Head of caudate nucleus (tissue), 42 donors: ENCODE results near the gene DCHS2.
A peak's percentile ranks its signal among the peaks of the same experiment; 100 is the strongest.

Experiments
- DNase-seq, 42 donors: peaks; one replicate each; pipeline versions ENCODE4 v3.0.0 to v3.0.0-alpha.2; 2020 to 2021; ENCODE audit warnings: mixed read lengths in 7 of 42
- intact Hi-C: fragments of 100-400 bp; cut with DNase I; formaldehyde crosslinking; loops from one replicate; pipeline ENCODE4 v1.15.0; 2022

The DCHS2 gene

DNA sequence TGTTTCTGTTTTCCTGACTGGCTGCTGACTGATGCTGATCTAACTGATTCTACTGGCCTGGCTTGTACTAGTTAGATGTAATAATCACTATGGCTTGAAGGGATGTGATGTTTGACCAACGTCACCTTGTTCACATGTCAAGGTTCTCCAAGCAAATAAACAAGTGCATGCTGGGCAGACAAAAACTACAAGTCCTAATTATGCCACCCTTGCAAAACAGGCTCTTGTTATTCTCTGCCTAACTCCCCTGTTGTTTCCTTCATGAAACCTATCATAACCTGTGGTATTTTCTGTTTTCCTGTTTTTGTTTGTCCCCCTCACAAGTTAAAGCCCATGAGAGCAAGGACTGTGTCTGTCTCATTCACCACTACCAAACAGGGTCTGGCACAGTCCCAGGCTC is 146.2 kb downstream of the DCHS2 start:
- DNase-seq, result no peak
- intact Hi-C loops, result no loop called here

DNA sequence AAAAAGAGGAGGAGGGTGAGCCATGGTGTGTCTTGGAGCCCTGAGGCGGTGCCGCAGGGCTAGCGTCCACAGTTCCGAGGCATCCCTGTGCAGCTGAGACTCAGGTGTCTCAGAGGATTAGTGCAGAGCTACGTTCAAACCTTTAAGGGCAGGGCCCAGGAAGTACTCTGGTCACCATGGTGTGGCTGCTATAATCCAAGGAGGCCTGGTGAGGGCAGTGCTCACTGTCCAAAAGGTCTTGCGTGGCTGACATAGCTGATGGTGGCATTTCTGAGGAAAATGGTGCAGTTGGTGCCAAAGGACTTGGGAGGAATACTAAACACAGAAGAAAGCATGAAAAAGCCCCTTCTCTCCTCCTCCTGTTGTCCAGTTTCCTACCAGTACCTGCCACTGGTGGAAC is 146.9 kb downstream of the DCHS2 start:
- no peak for DNase-seq
- intact Hi-C loops, result no loop called here

- intact Hi-C loops, result no loop called here
- DNase-seq, result no peak
These were observed 147.9 kb downstream of the DCHS2 start for GRCh38 chr4:154343651-154344050.

GRCh38 chr4:154341448-154341847 is 150.2 kb downstream of the DCHS2 start:
- DNase-seq, result no peak

DNA sequence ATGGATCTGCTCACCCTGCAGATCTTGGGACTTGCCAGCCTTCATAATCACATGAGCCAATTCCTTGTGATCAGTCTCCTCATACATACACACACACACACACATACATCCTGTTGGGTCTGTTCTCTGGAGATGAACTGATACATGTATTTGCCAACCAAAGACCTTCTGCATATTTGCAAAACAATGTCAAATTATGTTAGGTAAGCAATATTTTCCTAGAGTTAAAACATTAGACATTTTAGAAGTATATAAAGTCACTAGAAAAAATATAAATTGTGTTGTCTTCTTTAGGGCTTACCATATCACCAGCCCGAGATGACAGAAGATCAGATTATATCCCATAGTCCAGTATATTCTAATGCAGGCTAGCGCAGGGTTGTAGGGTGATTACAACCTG is 156.0 kb downstream of the DCHS2 start:
- intact Hi-C loops, result loop anchor here (10.0 kb wide), 1 partner anchor 179 kb away; no protein-coding TSS in a partner anchor

More at GRCh38 chr4:154341448-154341847, 150.2 kb downstream of the DCHS2 start:
- intact Hi-C loops, result no loop called here

DNA sequence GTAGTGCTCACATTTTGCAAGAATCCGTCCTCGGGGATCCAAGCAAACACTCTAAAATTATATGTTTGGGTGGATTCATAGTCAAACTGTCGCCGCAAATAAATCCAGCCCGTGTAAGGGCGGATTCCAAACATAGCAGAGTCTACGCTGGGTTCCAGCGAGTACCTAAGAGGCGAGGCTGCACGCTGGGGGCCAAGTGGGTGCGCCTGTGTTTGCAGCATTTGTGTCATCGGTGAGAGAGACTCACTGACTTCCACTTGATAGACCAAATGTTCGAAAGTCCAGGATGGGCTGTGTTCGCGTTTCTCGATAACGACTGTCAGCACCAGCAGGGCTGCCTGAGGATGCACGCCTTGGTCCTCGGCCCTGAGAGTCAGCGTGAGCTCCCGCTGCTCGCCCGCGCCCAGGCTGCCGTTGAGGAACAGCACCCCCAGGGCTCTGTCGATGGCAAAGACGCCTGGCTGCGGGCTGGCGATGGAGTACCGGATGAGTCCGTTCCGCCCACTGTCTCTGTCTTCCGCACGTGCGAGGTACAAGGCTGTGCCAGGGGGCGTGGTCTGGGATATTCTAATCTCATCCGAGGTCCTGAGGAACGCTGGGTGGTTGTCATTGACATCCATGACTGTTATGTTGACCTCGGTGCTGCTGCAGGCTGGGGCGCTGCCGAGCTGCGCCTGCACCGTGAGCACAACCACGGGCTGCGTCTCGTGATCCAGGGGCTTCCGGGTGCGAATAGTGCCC is 158.7 kb downstream of the DCHS2 start:
- peak; percentile 33 to 79 (median 61) for DNase-seq
- intact Hi-C loops, result loop anchor here (10.0 kb wide), 1 partner anchor 182 kb away; no protein-coding TSS in a partner anchor

More for the DNA sequence above, 156.0 kb downstream of the DCHS2 start:
- no peak for DNase-seq

DNA sequence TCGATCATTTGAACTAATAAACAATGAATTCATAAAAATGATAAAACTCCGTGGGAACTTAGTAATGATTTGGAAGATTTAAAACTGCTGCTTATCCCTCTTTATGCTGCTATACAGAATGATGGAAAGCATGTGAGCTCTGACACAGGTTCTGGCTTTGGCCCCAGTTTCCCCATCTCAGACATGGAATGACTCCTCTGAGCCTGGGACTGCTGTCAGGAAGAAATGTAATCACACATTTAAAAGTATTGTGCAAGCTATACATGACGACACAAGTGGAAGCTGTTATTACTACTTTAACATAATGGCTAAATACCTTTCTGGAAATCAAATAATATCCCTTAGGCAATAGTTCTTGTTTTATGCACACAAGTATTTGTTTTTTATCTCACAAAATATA is 161.7 kb downstream of the DCHS2 start:
- intact Hi-C loops, result loop anchor here (10.0 kb wide), 1 partner anchor 185 kb away; no protein-coding TSS in a partner anchor
- no peak for DNase-seq

DNA sequence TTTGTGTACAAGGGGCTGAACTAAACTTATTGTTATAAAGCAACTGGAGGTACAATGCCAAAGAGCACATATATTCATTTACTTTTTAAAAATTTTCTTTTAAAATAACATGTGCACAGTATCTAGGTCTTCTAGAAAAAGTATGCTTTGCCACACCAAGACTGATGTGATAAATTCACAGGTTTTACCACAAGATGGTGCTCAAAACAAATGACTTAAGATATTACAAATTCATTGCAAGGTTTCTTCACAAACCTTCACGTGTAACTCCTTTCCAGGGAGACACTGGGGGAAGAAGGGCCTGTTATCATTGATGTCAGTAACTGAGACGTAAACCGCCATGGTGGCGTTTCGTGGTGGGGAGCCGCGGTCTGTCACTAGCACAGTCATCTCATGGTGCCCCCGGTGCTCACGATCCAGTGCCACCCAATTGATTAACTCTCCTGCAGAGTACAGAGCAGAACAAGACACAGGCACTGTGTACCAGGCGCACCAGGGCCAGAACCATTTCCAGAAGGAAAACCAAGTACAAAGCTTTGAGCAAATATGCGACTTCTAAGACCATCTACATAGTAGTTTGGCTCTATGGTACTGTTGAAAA is 162.2 kb downstream of the DCHS2 start:
- peak in 13 of 42 donors; percentile 5 to 45 (median 16) for DNase-seq
- intact Hi-C loops, result no loop called here

- intact Hi-C loops, result no loop called here
- no peak for DNase-seq
These were observed 163.6 kb downstream of the DCHS2 start for GRCh38 chr4:154328030-154328429.

GRCh38 chr4:154320521-154320920 is 171.1 kb downstream of the DCHS2 start:
- intact Hi-C loops, result no loop called here
- peak in 1 of 42 donors; percentile 16 for DNase-seq

DNA sequence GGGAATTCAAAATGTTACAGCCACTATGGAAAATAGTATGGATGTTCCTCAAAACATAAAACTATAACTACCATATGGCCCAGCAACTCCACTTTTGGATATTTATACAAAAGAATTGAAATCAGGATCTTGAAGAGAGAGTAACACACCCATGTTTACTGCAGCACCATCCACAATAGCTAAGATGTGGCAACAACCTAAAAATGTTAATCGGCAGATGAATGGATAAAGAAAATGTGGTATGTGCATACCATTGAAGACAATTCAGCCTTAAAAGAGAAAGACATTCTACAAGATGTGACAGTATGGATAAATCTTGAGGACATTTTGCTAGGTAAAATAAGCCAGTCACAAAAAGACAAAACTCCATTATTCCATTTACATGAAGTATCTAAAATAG is 171.9 kb downstream of the DCHS2 start:
- intact Hi-C loops, result no loop called here
- no peak for DNase-seq

DNA sequence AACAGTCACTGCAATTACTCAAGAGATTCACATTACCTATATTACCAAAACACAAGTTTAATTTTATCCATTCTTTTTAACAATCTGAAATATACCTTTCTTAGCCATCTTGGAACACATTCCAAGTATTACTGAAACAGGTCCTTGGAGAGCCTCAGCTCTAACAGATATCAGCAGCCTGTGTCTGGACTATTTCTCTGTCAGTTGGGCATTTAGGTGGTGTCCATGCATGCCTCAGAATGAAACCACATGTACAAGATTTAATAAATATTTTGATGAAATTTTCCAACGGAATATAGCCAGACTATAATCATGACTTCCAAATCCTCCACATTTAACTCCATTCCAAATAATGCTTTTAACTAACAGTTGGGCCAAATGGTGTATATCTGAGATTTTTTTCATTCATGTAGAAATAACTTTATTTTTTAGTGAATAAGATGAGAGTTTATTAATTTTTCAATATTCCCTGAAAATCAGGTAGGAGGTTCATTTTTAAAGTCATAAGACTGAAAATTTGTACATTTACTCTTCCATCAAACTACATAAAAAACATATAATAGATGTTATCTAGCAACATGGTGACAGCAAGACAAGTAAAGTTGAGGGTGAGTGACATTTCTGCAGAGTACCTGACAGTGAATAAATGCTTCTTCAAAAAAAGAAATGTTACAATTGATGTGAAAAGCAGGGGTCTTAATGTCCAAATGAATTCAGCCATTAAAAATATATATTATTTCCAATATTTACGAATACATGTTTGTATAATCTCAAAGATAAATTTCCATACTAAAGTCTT is 174.2 kb downstream of the DCHS2 start:
- no peak for DNase-seq
- intact Hi-C loops, result no loop called here

DNA sequence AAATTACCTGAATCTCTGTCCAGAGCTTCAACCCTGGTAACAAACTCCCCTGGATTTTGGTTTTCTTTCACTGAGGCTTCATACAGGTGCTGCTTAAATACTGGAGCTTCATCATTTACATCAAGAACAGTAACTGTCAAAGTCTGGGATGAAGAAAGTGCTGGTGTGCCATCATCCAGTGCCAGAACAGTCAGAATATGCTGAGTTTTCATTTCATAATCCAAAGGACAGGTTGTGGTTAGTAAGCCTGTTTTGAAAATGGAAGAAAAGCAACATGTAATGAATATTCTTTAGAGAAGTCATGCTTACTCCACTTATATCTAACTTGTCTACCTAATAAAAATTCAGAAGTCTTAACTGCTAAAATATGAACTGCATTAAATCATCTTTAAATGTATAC is 175.9 kb downstream of the DCHS2 start:
- DNase-seq, result no peak
- intact Hi-C loops, result no loop called here

- peak in 10 of 42 donors; percentile 9 to 56 (median 31) for DNase-seq
- intact Hi-C loops, result no loop called here
These were observed 177.4 kb downstream of the DCHS2 start for GRCh38 chr4:154314248-154314647.

DNA sequence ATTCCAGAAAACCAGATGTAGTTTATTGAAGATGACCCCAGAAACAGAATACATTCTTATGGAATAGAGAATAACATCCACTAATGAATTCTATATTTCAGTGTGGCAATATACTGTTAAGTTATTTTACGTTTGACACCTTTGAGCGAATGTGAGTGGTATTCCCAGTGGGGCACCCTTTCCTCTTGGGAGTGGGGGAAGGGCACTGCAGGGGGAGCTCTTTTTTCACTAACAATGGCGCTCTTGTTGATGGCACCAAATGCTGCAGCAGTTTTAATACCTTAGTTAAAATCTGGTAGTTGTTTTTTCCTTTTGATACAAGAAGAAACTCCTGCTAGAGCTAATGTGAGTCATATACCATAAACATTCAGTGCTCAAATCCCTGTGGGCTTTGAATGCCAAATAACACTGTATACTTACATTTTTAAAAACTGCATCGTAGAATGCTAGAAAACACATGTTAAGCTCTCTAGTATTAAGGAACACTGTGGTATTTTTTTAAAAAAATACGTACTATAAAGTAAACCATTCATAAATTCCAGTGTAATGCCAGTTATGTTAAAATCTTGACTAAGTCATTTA is 178.5 kb downstream of the DCHS2 start:
- intact Hi-C loops, result no loop called here
- no peak for DNase-seq

GRCh38 chr4:154312246-154312645 is 179.4 kb downstream of the DCHS2 start:
- intact Hi-C loops, result no loop called here
- DNase-seq, result no peak

- intact Hi-C loops, result no loop called here
- DNase-seq, result no peak
These were observed 181.0 kb downstream of the DCHS2 start for GRCh38 chr4:154310578-154310977.

GRCh38 chr4:154308207-154308606 is 183.4 kb downstream of the DCHS2 start:
- no peak for DNase-seq
- intact Hi-C loops, result no loop called here

DNA sequence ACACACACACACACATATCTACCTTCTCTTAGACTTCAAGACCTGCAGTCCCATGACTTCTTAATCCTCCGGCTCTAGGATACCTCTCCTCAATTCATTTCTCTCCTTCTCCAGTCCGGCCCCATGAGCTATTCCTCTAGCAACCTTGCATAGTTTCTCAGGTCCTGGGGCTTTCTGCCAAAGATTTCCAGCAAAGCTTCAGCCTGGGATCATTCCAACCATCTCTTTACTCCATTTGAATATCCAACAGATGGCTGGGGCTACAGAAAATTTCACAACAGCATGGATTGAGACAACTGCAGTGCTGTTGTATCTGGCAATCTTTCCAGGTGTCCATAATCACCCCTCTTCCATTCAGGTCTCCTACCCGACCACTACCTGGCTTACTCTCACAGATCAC is 184.1 kb downstream of the DCHS2 start:
- no peak for DNase-seq
- intact Hi-C loops, result no loop called here

DNA sequence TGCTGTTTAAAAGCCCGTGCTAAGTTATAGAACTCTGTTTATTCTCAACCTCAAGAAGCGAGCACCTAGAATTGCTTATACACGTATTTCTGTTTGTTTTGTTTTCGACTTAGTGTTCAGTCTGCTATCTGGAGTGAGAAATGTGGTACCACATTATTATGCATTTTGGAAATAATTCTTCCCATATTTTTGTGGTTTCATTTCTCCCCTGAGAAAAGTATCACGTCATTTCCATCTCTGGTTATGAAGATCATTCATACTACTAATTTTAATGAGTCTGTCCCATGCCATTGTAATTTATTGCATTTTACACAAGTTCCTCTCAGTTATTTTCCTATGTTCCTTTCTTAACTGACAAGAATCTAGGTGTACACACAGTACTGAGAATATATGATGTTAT is 186.0 kb downstream of the DCHS2 start:
- intact Hi-C loops, result no loop called here
- no peak for DNase-seq
